Ovary (tissue), 9 donors: ENCODE measurements around the gene NDUFS7. TPM values are rescaled to one million over a fixed set of nuclear protein-coding genes. Genes with fewer than 3 reads are reported as not detected.
A peak's percentile ranks its signal among the peaks of the same experiment; 100 is the strongest.

Source experiments
- DNase-seq, 5 donors: peaks; one replicate each; pipeline ENCODE4 v3.0.0-alpha.2; 2019 to 2020
- H3K27ac ChIP-seq, 2 donors: fragments of 200-600 bp; one replicate each; pipeline versions ENCODE4 v1.5.1 to v1.8.0; 2019 to 2022
- H3K27me3 ChIP-seq: fragments of 200-600 bp; one replicate; pipeline ENCODE4 v1.8.0; 2022
- H3K36me3 ChIP-seq: fragments of 200-600 bp; sonication (generic); one replicate; pipeline ENCODE4 v1.5.1; 2019
- H3K4me1 ChIP-seq: one replicate; pipeline ENCODE4 v1.8.1; 2013; ENCODE audit warnings: mild to moderate bottlenecking, moderate library complexity; ENCODE audit not compliant: insufficient read depth
- H3K4me3 ChIP-seq: fragments of 200-600 bp; sonication (generic); one replicate; pipeline ENCODE4 v1.5.1; 2017
- H3K9me3 ChIP-seq, 2 donors: fragments of 200-600 bp in 1 of 2; sonication (generic) in 1 of 2; one replicate each; pipeline versions ENCODE4 v1.5.1 to v1.8.1; 2013 to 2019; ENCODE audit warnings: mild to moderate bottlenecking in 1 of 2, moderate library complexity in 1 of 2
- EP300 ChIP-seq: sonication (generic); formaldehyde crosslinking; IDR thresholded peaks from one replicate; pipeline ENCODE4 v1.6.1; 2017; ENCODE audit warnings: antibody characterized with exemption
- POLR2A ChIP-seq: fragments of 450-650 bp; IDR thresholded peaks from one replicate; pipeline ENCODE4 v1.6.1; 2017; ENCODE audit warnings: antibody characterized with exemption, mild to moderate bottlenecking, moderate library complexity
- WGBS, 3 donors: extraction: QIAGEN DNeasy Blood & Tissue Kit in 1 of 3; methylation state at CpG; one replicate each; pipeline versions ENCODE4 v1.1.5 to v1.1.7; 2013 to 2017; 5-methylcytosine and 5-hydroxymethylcytosine counted together
- intact Hi-C, 4 donors: fragments of 100-400 bp; cut with DNase I; formaldehyde crosslinking; loops; one replicate each; pipeline versions ENCODE4 v1.11.0 to v1.15.1; 2022 to 2023
- polyA plus RNA-seq, 2 donors: library from polyadenylated mRNA; stranded (reverse); fragments of 200-250 nt in 1 of 2; fragments of 350-450 nt in 1 of 2; fragmentation: Illumina TruSeq in 1 of 2; extraction: RNeasy Lipid Tissue Mini Kit (QIAGEN cat#74804) in 1 of 2; gene quantifications; one replicate each; pipeline ENCODE4 v1.2.3, GENCODE V29; 2013 to 2014
- total RNA-seq, 7 donors: library from RNA; depleted of rRNA in 2 of 7; stranded (reverse); fragments of >200 nt in 2 of 7; fragmentation: NEBNext Ultra II Directional in 3 of 7; extraction: Animal tissue kit (Norgen Biotek cat#: 25700) in 3 of 7; gene quantifications; one replicate each; pipeline versions ENCODE4 v1.1.0 to v1.2.4, GENCODE V29; 2016 to 2023
- TF ChIP-seq, protein P1 (sequence below), 3 donors: fragments of 450-650 bp in 2 of 3; fragments of 200-600 bp in 1 of 3; IDR thresholded peaks; one replicate each; pipeline versions ENCODE4 v1.5.1 to v1.8.0; 2016 to 2022; ENCODE audit warnings: antibody characterized with exemption in 3 of 3, mild to moderate bottlenecking in 1 of 3
- donor health status: DM: no; HTN: no; CAD: no; lungs with moderate emphysema.
- donor health status: DM: no; HTN: no; CAD: no.
- donor health status: Bipolar disorder and iron deficiency.
- donor health status: DM: yes; HTN: yes; CAD: no.
- donor health status: DM: no; HTN: no; CAD: no.
- donor health status: DM: yes; HTN: yes; CAD: no.

Gene NDUFS7
- total and polyA plus RNA-seq, 9 donors = 0.72 to 112 (median 79.9) TPM

DNA sequence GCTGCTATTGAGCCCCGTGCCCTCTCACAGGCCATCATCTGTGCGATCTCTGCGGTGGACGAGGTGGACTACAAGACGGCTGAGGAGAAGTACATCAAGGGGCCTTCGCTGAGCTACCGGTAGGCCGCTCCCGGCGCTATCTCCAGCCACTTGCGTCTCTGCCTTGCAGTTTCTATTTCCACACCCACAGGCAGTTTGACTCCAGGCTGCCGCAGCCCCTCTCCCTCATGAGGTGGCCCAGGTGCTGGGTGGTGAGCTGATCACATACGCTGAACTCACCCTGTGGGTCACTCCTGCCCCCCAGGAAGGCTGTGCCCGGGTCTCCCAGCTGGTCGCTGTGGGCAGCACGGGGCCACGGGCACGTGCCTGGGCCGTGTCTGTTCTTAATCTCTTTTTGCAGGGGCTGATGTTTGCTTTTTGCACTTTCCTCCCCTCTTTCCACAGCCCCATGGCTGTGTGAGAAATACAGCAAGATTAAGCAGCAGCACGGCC is 10.6 kb upstream of the NDUFS7 start:
- peak in 1 of 5 donors; percentile 62 for DNase-seq
- peaks cover 12% of the 10 kb centered on the region for H3K4me1 ChIP-seq
- TF ChIP-seq POLR2A = no peak
- TF ChIP-seq, protein P1, sequence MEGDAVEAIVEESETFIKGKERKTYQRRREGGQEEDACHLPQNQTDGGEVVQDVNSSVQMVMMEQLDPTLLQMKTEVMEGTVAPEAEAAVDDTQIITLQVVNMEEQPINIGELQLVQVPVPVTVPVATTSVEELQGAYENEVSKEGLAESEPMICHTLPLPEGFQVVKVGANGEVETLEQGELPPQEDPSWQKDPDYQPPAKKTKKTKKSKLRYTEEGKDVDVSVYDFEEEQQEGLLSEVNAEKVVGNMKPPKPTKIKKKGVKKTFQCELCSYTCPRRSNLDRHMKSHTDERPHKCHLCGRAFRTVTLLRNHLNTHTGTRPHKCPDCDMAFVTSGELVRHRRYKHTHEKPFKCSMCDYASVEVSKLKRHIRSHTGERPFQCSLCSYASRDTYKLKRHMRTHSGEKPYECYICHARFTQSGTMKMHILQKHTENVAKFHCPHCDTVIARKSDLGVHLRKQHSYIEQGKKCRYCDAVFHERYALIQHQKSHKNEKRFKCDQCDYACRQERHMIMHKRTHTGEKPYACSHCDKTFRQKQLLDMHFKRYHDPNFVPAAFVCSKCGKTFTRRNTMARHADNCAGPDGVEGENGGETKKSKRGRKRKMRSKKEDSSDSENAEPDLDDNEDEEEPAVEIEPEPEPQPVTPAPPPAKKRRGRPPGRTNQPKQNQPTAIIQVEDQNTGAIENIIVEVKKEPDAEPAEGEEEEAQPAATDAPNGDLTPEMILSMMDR (IDR thresholded peaks at IDR 0.05) = peak in 1 of 3 donors; percentile 10
- no peak overlapping the region for H3K4me3 ChIP-seq
- intact Hi-C loops = loop anchor here in 1 of 4 donors (10.0 kb wide), 1 partner anchor 48 kb away; no protein-coding TSS in a partner anchor
- H3K27ac ChIP-seq = peak overlapping the region; percentile 6 to 80
- no peaks in the 10 kb centered on the region for H3K9me3 ChIP-seq
- 14 to 40% (median 15%) methylated on average over 20 of the region's 20 CpGs for WGBS, 3 donors
- no peaks in the 10 kb centered on the region for H3K27me3 ChIP-seq
- no peaks in the 10 kb centered on the region for H3K36me3 ChIP-seq

DNA sequence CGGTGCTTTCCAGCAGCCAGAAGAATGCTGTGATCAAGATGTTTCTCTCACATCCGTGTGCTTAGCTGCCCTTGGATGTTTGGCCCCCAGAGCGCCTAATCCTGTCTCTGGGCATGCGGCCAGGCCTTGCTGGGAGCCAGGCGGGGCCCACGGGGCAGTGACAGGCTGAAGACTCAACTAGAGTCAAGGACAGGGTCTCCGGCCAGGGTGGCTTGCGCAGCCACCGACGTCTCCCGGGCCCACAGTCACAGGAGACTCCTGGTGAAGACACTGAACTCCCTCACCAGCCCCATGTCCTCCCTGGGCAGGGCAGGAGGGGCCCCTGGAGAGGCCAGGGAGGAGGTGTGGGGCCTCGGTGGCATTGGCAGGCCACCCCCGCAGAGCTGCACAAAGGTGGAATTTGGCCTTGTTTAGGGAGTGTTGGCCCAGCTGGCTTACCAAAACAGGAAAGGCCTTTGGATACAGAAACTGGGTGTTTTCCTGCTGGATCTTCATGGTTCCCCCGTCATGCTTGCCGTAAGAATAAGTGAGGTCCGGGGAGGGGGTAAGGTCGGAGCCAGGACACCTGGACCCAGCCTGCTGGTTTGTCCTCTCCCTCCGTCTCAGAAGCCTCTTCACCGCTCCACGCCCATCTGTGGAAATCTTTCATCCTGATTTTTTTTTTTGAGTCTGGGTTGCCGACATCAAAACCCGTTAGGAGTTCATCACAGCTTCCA is 10.0 kb upstream of the NDUFS7 start:
- no peaks in the 10 kb centered on the region for H3K9me3 ChIP-seq
- H3K4me3 ChIP-seq = no peak overlapping the region
- intact Hi-C loops = loop anchor here in 1 of 4 donors (10.0 kb wide), 1 partner anchor 49 kb away; no protein-coding TSS in a partner anchor
- peak overlapping the region in 1 of 2 donors; percentile 80 for H3K27ac ChIP-seq
- H3K4me1 ChIP-seq = peaks cover 12% of the 10 kb centered on the region
- DNase-seq = peak; percentile 88 to 95 (median 92)
- H3K27me3 ChIP-seq = no peaks in the 10 kb centered on the region
- WGBS, 3 donors = 12 to 40% (median 19%) methylated on average over 22 of the region's 22 CpGs
- TF ChIP-seq EP300 (no peak), POLR2A (no peak)
- TF ChIP-seq, protein P1 (IDR thresholded peaks at IDR 0.05) = no peak
- no peaks in the 10 kb centered on the region for H3K36me3 ChIP-seq

DNA sequence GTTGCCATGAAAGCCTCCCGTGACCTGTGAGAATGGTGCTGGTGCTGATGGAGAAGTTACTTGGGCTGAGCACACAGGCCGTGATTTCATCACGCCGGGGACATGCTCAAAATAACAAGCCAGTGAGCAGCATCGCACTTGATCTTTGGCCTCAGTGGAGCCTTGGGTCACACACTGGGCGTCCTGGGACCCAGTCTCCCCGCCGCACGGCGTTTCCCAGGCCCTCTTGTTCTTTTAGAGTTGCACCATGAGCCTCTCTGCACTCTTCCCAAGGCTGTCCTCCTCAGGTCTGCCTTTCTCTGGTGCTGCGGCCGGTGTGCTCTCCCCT is 9.5 kb upstream of the NDUFS7 start:
- no peak for TF ChIP-seq POLR2A
- TF ChIP-seq EP300 = no peak
- TF ChIP-seq, protein P1 (IDR thresholded peaks at IDR 0.05) = no peak
- Histone ChIP-seq H3K9me3 (no peaks in the 10 kb centered on the region), H3K4me1 (peaks cover 12% of the 10 kb centered on the region), H3K27me3 (no peaks in the 10 kb centered on the region), H3K4me3 (no peak overlapping the region), H3K36me3 (no peaks in the 10 kb centered on the region), H3K27ac (peak overlapping the region in 1 of 2 donors; percentile 80)
- intact Hi-C loops = loop anchor here in 1 of 4 donors (10.0 kb wide), 1 partner anchor 49 kb away; no protein-coding TSS in a partner anchor
- peak in 2 of 5 donors; percentile 50 to 59 for DNase-seq
- WGBS, 3 donors = 49 to 91% (median 61%) methylated on average over 12 of the region's 12 CpGs

DNA sequence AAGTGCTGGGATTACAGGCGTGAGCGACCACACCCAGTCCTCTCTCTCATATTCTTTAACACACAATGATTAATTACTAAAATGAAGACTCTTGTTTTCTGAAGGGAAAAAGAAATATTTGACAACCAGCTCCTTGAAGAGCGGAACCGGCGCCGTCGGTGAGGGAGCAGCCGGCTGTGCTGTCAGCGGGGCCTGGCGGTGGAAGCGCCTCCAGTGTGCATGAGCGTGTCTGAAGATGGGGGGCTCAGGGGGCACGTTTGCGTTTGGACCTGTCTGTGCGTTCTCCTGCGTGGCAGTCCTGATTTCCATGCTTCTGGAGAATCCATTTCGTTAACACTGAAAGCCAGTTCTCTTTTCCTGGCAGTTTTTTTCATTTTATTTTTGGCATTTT is 7.3 kb upstream of the NDUFS7 start:
- TF ChIP-seq, protein P1 (IDR thresholded peaks at IDR 0.05) = no peak
- TF ChIP-seq POLR2A (no peak), EP300 (no peak)
- Histone ChIP-seq H3K27ac (no peak overlapping the region), H3K36me3 (no peaks in the 10 kb centered on the region), H3K27me3 (no peaks in the 10 kb centered on the region), H3K4me1 (peaks cover 13% of the 10 kb centered on the region), H3K9me3 (no peaks in the 10 kb centered on the region), H3K4me3 (no peak overlapping the region)
- intact Hi-C loops = loop anchor here in 1 of 4 donors (10.0 kb wide), 1 partner anchor 52 kb away; no protein-coding TSS in a partner anchor
- WGBS, 3 donors = 92 to 94% (median 93%) methylated on average over 17 of the region's 17 CpGs
- DNase-seq = no peak
